Measurements from ENCODE around the gene SLC35D3. TPM values are rescaled to one million over a fixed set of nuclear protein-coding genes. Genes with fewer than 3 reads are reported as not detected.
A peak's percentile ranks its signal among the peaks of the same experiment; 100 is the strongest.

The SLC35D3 gene
- total and polyA plus RNA-seq, 2 donors (not counting 1 experiment from before 2014, with no cell fraction given) = not detected

DNA sequence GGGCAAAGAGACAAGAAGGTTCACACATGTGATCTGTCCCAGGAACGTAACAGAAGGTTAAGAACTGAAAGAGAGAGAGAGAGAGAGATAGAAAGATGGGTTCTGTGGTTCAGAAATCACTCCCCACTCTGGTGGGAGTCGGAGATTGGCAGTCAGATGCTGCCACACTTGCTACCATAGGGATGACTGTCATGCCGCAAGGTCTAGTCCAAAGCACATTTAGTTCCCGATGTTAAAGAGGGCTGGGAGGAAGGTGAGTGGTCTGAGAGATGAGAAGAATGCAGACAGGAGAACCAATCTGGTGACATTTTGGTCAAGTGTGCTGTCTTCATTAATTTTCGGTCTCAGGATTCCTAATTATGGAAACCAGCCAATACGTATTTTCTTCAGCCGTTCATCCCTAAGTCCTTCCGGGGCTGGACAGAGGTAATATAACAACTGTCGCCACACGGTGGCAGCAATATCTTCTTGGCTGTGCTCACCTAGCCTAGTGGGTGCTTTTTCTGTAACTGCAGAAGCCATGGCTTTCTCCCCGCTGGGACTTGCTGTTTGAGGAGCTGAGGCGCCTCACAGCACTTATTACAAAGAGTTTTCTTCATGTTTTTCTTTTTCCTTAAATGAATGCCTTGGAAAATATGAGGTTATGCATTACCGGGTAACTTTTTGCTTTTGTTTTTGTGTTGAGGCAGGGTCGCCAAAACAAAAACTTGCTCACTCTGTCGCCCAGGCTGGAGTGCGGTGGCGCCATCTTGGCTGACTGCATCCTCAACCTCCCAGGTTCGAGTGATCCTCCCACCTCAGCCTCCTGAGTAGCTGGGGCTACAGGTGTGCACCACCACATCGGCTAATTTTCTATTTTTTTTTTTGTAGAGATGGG, 46.0 kb downstream of the SLC35D3 start:
- POLR2A ChIA-PET = no interaction called here
- no peak overlapping the region for H3K27ac Mint-ChIP-seq
- no peaks in the 10 kb centered on the region for H4K20me1 ChIP-seq (ENCODE audit: control insufficient read depth, insufficient read depth, low read length, poor library complexity, severe bottlenecking)
- peaks cover 7% of the 10 kb centered on the region for H3K4me1 Mint-ChIP-seq
- no peaks in the 10 kb centered on the region for H3K79me2 ChIP-seq (ENCODE audit: control insufficient read depth, insufficient read depth, low read length)
- H3K27me3 Mint-ChIP-seq = peaks cover 24% of the 10 kb centered on the region
- 46% methylated on average over 9 of the region's 19 CpGs for WGBS (ENCODE audit: insufficient coverage)
- intact Hi-C loops (cut with micrococcal nuclease) = loop anchor here (1.0 to 10.0 kb wide), 3 partner anchors 146 to 673 kb away; partner anchors contain the start of gene PEX7
- H3K9me3 Mint-ChIP-seq (ENCODE audit: insufficient read depth) = no peaks in the 10 kb centered on the region
- peaks cover 0 to 9% (median 0%) of the 10 kb centered on the region in 4 experiments for H3K27me3 ChIP-seq (replicated peaks in 1 of 4; ENCODE audit: control extremely low read depth in 1 of 4, control insufficient read depth in 3 of 4, insufficient read depth in 4 of 4, low read length in 3 of 4)
- no peak overlapping the region for H3K27ac ChIP-seq (ENCODE audit: low read length in 2 of 2)
- peaks cover 3% of the 10 kb centered on the region in 2 donors for H3K4me1 ChIP-seq (ENCODE audit: control insufficient read depth in 2 of 2, insufficient read depth in 2 of 2, low read length in 2 of 2)
- DNase-seq = peak; percentile 77
- H3K36me3 ChIP-seq (replicated peaks in 1 of 2; ENCODE audit: control extremely low read depth in 1 of 2, control insufficient read depth in 1 of 2, extremely low read depth in 1 of 2, insufficient read depth in 2 of 2, low read length in 1 of 2) = no peaks in the 10 kb centered on the region
- H3K4me3 ChIP-seq (ENCODE audit: control extremely low read depth in 1 of 5, extremely low read depth in 1 of 5, insufficient read depth in 1 of 5, low read depth in 2 of 5, low read length in 4 of 5) = no peak overlapping the region
- peak overlapping the region; percentile 39 for H2AFZ ChIP-seq (ENCODE audit: insufficient read depth, low read depth, low read length, poor library complexity, severe bottlenecking)
- CTCF ChIA-PET = interaction anchor here (0.6 to 4.1 kb wide), 11 partner anchors 15 to 675 kb away, joined by 3 to 17 read pairs (median 3); no protein-coding TSS in a partner anchor
- peak; percentile 85 for ATAC-seq (ENCODE audit: low read depth)
- H3K4me3 Mint-ChIP-seq = no peak overlapping the region
- TF ChIP-seq, protein P1, sequence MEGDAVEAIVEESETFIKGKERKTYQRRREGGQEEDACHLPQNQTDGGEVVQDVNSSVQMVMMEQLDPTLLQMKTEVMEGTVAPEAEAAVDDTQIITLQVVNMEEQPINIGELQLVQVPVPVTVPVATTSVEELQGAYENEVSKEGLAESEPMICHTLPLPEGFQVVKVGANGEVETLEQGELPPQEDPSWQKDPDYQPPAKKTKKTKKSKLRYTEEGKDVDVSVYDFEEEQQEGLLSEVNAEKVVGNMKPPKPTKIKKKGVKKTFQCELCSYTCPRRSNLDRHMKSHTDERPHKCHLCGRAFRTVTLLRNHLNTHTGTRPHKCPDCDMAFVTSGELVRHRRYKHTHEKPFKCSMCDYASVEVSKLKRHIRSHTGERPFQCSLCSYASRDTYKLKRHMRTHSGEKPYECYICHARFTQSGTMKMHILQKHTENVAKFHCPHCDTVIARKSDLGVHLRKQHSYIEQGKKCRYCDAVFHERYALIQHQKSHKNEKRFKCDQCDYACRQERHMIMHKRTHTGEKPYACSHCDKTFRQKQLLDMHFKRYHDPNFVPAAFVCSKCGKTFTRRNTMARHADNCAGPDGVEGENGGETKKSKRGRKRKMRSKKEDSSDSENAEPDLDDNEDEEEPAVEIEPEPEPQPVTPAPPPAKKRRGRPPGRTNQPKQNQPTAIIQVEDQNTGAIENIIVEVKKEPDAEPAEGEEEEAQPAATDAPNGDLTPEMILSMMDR (IDR thresholded peaks at IDR 0.05) = peak; percentile 82
- TF ChIP-seq EZH2 (IDR thresholded peaks at IDR 0.05; ENCODE audit: borderline replicate concordance, insufficient read depth, low read depth, low read length, poor library complexity, severe bottlenecking) = no peak
- H3K9ac ChIP-seq (ENCODE audit: low read length) = no peak overlapping the region
- H3K4me2 ChIP-seq (replicated peaks; ENCODE audit: low read depth, low read length, poor library complexity, severe bottlenecking) = no peak overlapping the region
- no peaks in the 10 kb centered on the region for H3K9me3 ChIP-seq (ENCODE audit: control extremely low read depth in 1 of 3, control insufficient read depth in 2 of 3, insufficient read depth in 1 of 3, low read length in 2 of 3)

DNA sequence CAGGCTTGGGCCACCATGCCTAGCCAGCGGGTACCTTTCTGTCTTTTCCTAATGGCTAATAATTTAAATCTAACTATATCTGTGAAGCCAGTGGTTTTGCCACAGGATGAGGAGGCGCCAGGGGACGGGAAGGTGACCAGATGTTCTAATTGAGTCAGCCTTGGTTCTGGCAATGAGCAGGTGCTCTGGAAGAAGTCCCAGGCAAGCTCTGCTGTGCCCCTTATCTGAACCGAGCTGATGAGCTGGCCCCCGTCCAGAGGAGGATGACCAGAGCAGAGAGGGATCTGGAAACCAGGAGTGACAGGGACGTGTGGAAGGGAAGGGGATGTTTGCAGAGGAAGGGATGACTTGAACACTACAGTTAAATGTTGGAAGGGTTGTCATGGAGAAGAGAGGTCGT, 46.7 kb downstream of the SLC35D3 start:
- CTCF ChIA-PET = interaction anchor here (0.6 to 4.1 kb wide), 7 partner anchors 14 to 673 kb away, joined by 3 to 17 read pairs (median 3); no protein-coding TSS in a partner anchor
- intact Hi-C loops (cut with micrococcal nuclease) = loop anchor here (1.0 to 10.0 kb wide), 3 partner anchors 147 to 672 kb away; partner anchors contain the start of gene PEX7
- no peak overlapping the region for H3K4me2 ChIP-seq (replicated peaks; ENCODE audit: low read depth, low read length, poor library complexity, severe bottlenecking)
- no peak overlapping the region for H3K27ac ChIP-seq (ENCODE audit: low read length in 2 of 2)
- H3K4me3 Mint-ChIP-seq = no peak overlapping the region
- peaks cover 3% of the 10 kb centered on the region in 2 donors for H3K4me1 ChIP-seq (ENCODE audit: control insufficient read depth in 2 of 2, insufficient read depth in 2 of 2, low read length in 2 of 2)
- no peak overlapping the region for H3K27ac Mint-ChIP-seq
- no peak for ATAC-seq (ENCODE audit: low read depth)
- H3K9ac ChIP-seq (ENCODE audit: low read length) = no peak overlapping the region
- no peaks in the 10 kb centered on the region for H3K79me2 ChIP-seq (ENCODE audit: control insufficient read depth, insufficient read depth, low read length)
- H3K9me3 ChIP-seq (ENCODE audit: control extremely low read depth in 1 of 3, control insufficient read depth in 2 of 3, insufficient read depth in 1 of 3, low read length in 2 of 3) = no peaks in the 10 kb centered on the region
- no peak overlapping the region for H2AFZ ChIP-seq (ENCODE audit: insufficient read depth, low read depth, low read length, poor library complexity, severe bottlenecking)
- H3K27me3 Mint-ChIP-seq = peaks cover 24% of the 10 kb centered on the region
- no peak for DNase-seq
- no peak overlapping the region for H3K4me3 ChIP-seq (ENCODE audit: control extremely low read depth in 1 of 5, extremely low read depth in 1 of 5, insufficient read depth in 1 of 5, low read depth in 2 of 5, low read length in 4 of 5)
- H4K20me1 ChIP-seq (ENCODE audit: control insufficient read depth, insufficient read depth, low read length, poor library complexity, severe bottlenecking) = no peaks in the 10 kb centered on the region
- TF ChIP-seq, protein P1 (IDR thresholded peaks at IDR 0.05) = no peak
- no peak for TF ChIP-seq EZH2 (IDR thresholded peaks at IDR 0.05; ENCODE audit: borderline replicate concordance, insufficient read depth, low read depth, low read length, poor library complexity, severe bottlenecking)
- no peaks in the 10 kb centered on the region for H3K36me3 ChIP-seq (replicated peaks in 1 of 2; ENCODE audit: control extremely low read depth in 1 of 2, control insufficient read depth in 1 of 2, extremely low read depth in 1 of 2, insufficient read depth in 2 of 2, low read length in 1 of 2)
- POLR2A ChIA-PET = no interaction called here
- no peaks in the 10 kb centered on the region for H3K9me3 Mint-ChIP-seq (ENCODE audit: insufficient read depth)
- peaks cover 7% of the 10 kb centered on the region for H3K4me1 Mint-ChIP-seq
- WGBS (ENCODE audit: insufficient coverage) = 66% methylated on average over 5 of the region's 7 CpGs
- H3K27me3 ChIP-seq (replicated peaks in 1 of 4; ENCODE audit: control extremely low read depth in 1 of 4, control insufficient read depth in 3 of 4, insufficient read depth in 4 of 4, low read length in 3 of 4) = peaks cover 0 to 9% (median 0%) of the 10 kb centered on the region in 4 experiments

Measured in B cell (primary cell).